ENCODE data around the gene HES4. TPM values are rescaled to one million over a fixed set of nuclear protein-coding genes. Genes with fewer than 3 reads are reported as not detected.

The HES4 gene
- total RNA-seq, 1 donor from 2014 or later: 149 TPM

GRCh38 chr1:1021920-1022259 lies 22.0 kb upstream of the HES4 start:
- peaks cover 25% of the 10 kb centered on the region for H3K4me1 Mint-ChIP-seq (ENCODE audit: low read depth, unreplicated experiment)
- FAIRE-seq (no peak), DNase-seq (ENCODE audit: low read depth) (peak; percentile 77)
- peaks cover 3% of the 10 kb centered on the region for H3K36me3 Mint-ChIP-seq (ENCODE audit: low read depth, unreplicated experiment)
- H2AFZ ChIP-seq (ENCODE audit: low read depth, low read length): no peak overlapping the region
- H3K27me3 Mint-ChIP-seq (ENCODE audit: low read depth, unreplicated experiment): no peaks in the 10 kb centered on the region
- no peaks in the 10 kb centered on the region for H3K9me3 ChIP-seq (ENCODE audit: insufficient read depth, low read depth, low read length)
- TF ChIP-seq EZH2 (IDR thresholded peaks at IDR 0.05; ENCODE audit: insufficient read depth, low read length) (no peak), CTCF (IDR thresholded peaks at IDR 0.05; ENCODE audit: insufficient read depth, low read depth, low read length) (no peak)
- peak overlapping the region; percentile 81 for H3K27ac Mint-ChIP-seq (ENCODE audit: unreplicated experiment)
- H3K4me1 ChIP-seq (ENCODE audit: insufficient read depth, low read length): peaks cover 40% of the 10 kb centered on the region
- H3K4me3 ChIP-seq (ENCODE audit: insufficient read depth, low read depth, low read length): peak overlapping the region; percentile 62
- peaks cover 46% of the 10 kb centered on the region for H4K20me1 ChIP-seq (ENCODE audit: insufficient read depth, low read length)
- H3K9me3 Mint-ChIP-seq (ENCODE audit: unreplicated experiment): no peaks in the 10 kb centered on the region
- H3K9ac ChIP-seq (ENCODE audit: low read length): peak overlapping the region; percentile 85
- H3K27ac ChIP-seq (ENCODE audit: low read depth, low read length): peak overlapping the region; percentile 86
- H3K4me2 ChIP-seq (ENCODE audit: low read length): peak overlapping the region; percentile 95
- no peaks in the 10 kb centered on the region for H3K27me3 ChIP-seq (ENCODE audit: insufficient read depth, low read length)
- H3K4me3 Mint-ChIP-seq (ENCODE audit: unreplicated experiment): peak overlapping the region; percentile 82
- no peaks in the 10 kb centered on the region for H3K36me3 ChIP-seq (ENCODE audit: insufficient read depth, low read length)
- peaks cover 59% of the 10 kb centered on the region for H3K79me2 ChIP-seq (ENCODE audit: insufficient read depth, low read length)

- no peaks in the 10 kb centered on the region for H3K27me3 ChIP-seq (ENCODE audit: insufficient read depth, low read length)
- FAIRE-seq (no peak), DNase-seq (ENCODE audit: low read depth) (peak; percentile 73)
- H3K27ac Mint-ChIP-seq (ENCODE audit: unreplicated experiment): no peak overlapping the region
- peak overlapping the region; percentile 86 for H3K27ac ChIP-seq (ENCODE audit: low read depth, low read length)
- no peak for TF ChIP-seq EZH2 (IDR thresholded peaks at IDR 0.05; ENCODE audit: insufficient read depth, low read length)
- H2AFZ ChIP-seq (ENCODE audit: low read depth, low read length): no peak overlapping the region
- peaks cover 53% of the 10 kb centered on the region for H3K79me2 ChIP-seq (ENCODE audit: insufficient read depth, low read length)
- H3K27me3 Mint-ChIP-seq (ENCODE audit: low read depth, unreplicated experiment): no peaks in the 10 kb centered on the region
- no peaks in the 10 kb centered on the region for H3K9me3 Mint-ChIP-seq (ENCODE audit: unreplicated experiment)
- H4K20me1 ChIP-seq (ENCODE audit: insufficient read depth, low read length): peaks cover 40% of the 10 kb centered on the region
- no peaks in the 10 kb centered on the region for H3K36me3 ChIP-seq (ENCODE audit: insufficient read depth, low read length)
- H3K36me3 Mint-ChIP-seq (ENCODE audit: low read depth, unreplicated experiment): peaks cover 3% of the 10 kb centered on the region
- peaks cover 40% of the 10 kb centered on the region for H3K4me1 ChIP-seq (ENCODE audit: insufficient read depth, low read length)
- peak overlapping the region; percentile 62 for H3K4me3 ChIP-seq (ENCODE audit: insufficient read depth, low read depth, low read length)
- H3K4me1 Mint-ChIP-seq (ENCODE audit: low read depth, unreplicated experiment): peaks cover 25% of the 10 kb centered on the region
- no peaks in the 10 kb centered on the region for H3K9me3 ChIP-seq (ENCODE audit: insufficient read depth, low read depth, low read length)
- peak overlapping the region; percentile 85 for H3K9ac ChIP-seq (ENCODE audit: low read length)
- peak overlapping the region; percentile 95 for H3K4me2 ChIP-seq (ENCODE audit: low read length)
- H3K4me3 Mint-ChIP-seq (ENCODE audit: unreplicated experiment): peak overlapping the region; percentile 82
These were observed 21.4 kb upstream of the HES4 start for GRCh38 chr1:1021010-1021919.

- peak overlapping the region; percentile 86 for H3K27ac ChIP-seq (ENCODE audit: low read depth, low read length)
- no peaks in the 10 kb centered on the region for H3K27me3 Mint-ChIP-seq (ENCODE audit: low read depth, unreplicated experiment)
- no peak for FAIRE-seq
- no peak overlapping the region for H3K27ac Mint-ChIP-seq (ENCODE audit: unreplicated experiment)
- peak overlapping the region; percentile 95 for H3K4me2 ChIP-seq (ENCODE audit: low read length)
- no peak for DNase-seq (ENCODE audit: low read depth)
- H3K4me1 Mint-ChIP-seq (ENCODE audit: low read depth, unreplicated experiment): peaks cover 20% of the 10 kb centered on the region
- peak overlapping the region; percentile 62 for H3K4me3 ChIP-seq (ENCODE audit: insufficient read depth, low read depth, low read length)
- H3K9me3 Mint-ChIP-seq (ENCODE audit: unreplicated experiment): no peaks in the 10 kb centered on the region
- H3K79me2 ChIP-seq (ENCODE audit: insufficient read depth, low read length): peaks cover 46% of the 10 kb centered on the region
- TF ChIP-seq EZH2 (IDR thresholded peaks at IDR 0.05; ENCODE audit: insufficient read depth, low read length) (no peak), CTCF (IDR thresholded peaks at IDR 0.05; ENCODE audit: insufficient read depth, low read depth, low read length) (no peak)
- no peaks in the 10 kb centered on the region for H3K27me3 ChIP-seq (ENCODE audit: insufficient read depth, low read length)
- H2AFZ ChIP-seq (ENCODE audit: low read depth, low read length): no peak overlapping the region
- no peaks in the 10 kb centered on the region for H3K36me3 ChIP-seq (ENCODE audit: insufficient read depth, low read length)
- H4K20me1 ChIP-seq (ENCODE audit: insufficient read depth, low read length): peaks cover 33% of the 10 kb centered on the region
- peak overlapping the region; percentile 82 for H3K4me3 Mint-ChIP-seq (ENCODE audit: unreplicated experiment)
- H3K9ac ChIP-seq (ENCODE audit: low read length): peak overlapping the region; percentile 85
- no peaks in the 10 kb centered on the region for H3K9me3 ChIP-seq (ENCODE audit: insufficient read depth, low read depth, low read length)
- peaks cover 40% of the 10 kb centered on the region for H3K4me1 ChIP-seq (ENCODE audit: insufficient read depth, low read length)
- H3K36me3 Mint-ChIP-seq (ENCODE audit: low read depth, unreplicated experiment): no peaks in the 10 kb centered on the region
These were observed 20.6 kb upstream of the HES4 start for GRCh38 chr1:1020415-1021009.
